ENCODE measurements around the gene EPHA3.

DNA sequence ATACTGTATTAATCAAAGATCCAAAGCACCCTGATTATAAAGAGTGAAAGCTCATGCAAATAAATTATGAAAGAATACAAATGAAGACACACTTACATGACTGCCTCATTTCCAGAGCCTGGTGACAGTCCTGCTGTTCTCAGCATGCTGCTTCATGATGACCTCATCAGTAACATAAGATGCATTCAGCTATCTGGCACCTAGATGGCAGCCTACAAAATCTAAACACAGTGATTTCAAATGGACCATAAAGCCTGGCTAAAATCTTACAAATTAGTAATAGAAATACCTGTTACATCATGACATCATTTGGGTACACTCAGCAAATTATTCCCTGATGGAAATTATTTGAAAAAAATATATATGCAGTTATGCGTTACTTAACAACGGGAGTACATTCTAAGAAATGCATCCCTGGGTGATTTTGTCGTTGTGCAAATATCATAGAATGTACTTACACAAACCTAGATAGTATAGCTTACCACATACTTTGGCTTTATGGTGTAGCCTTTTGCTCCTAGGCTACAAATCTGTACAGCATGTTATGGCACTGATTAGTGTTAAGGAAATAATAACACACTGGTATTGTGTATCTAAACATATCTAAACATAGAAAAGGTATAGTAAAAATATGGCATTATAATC lies 207.2 kb downstream of the EPHA3 start:
- no peak for TF ChIP-seq POLR2A (IDR thresholded peaks at IDR 0.05; ENCODE audit: extremely low read depth, insufficient read length)
- no peak for TF ChIP-seq CTCF (IDR thresholded peaks at IDR 0.05; ENCODE audit: low read depth, low read length)
